HT-29 (cell line): ENCODE data around the gene GCK. TPM values are rescaled to one million over a fixed set of nuclear protein-coding genes. Genes with fewer than 3 reads are reported as not detected.

Experiments
- DNase-seq: peaks from one replicate; pipeline ENCODE4 v3.0.0-alpha.2; 2015; ENCODE audit warnings: low spot score
- total RNA-seq: library from RNA; depleted of rRNA; stranded (reverse); fragments of >200 nt; shearing (Covaris generic); gene quantifications from 2 replicates; pipeline ENCODE4 v1.2.3, GENCODE V29; 2014

The GCK gene
- total RNA-seq, 1 experiment from 2014 or later = not detected

DNA sequence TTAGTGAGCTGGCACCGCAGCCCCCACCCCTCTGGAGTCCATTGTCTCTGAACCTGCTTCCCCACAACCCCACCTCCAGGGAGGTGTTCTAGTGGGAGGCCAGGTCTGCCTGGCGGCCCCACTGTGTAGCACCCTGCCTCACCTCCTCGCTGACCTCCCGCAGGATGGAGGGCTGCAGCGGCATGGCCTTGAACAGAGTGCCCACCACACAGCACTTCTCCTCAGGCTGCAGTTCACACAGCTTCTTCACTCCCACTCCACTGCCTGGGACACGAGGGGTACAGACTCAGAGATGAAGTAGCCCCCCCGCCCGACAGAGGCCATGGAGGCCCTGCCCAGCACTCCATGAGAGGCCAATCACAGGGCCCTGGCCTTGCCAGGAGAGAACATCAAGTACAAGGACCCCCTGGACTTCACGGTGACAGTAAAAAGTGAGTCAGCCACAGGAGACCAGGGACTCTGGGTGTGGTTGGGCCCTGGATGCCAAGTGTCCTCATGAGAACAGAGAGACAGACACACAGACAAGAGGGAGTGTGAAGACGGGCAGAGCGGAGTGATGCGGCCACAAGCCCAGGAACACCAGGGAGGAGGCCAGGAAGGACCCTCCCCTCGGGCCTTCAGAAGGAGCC lies 71.3 kb downstream of the GCK start:
- no peak for DNase-seq

DNA sequence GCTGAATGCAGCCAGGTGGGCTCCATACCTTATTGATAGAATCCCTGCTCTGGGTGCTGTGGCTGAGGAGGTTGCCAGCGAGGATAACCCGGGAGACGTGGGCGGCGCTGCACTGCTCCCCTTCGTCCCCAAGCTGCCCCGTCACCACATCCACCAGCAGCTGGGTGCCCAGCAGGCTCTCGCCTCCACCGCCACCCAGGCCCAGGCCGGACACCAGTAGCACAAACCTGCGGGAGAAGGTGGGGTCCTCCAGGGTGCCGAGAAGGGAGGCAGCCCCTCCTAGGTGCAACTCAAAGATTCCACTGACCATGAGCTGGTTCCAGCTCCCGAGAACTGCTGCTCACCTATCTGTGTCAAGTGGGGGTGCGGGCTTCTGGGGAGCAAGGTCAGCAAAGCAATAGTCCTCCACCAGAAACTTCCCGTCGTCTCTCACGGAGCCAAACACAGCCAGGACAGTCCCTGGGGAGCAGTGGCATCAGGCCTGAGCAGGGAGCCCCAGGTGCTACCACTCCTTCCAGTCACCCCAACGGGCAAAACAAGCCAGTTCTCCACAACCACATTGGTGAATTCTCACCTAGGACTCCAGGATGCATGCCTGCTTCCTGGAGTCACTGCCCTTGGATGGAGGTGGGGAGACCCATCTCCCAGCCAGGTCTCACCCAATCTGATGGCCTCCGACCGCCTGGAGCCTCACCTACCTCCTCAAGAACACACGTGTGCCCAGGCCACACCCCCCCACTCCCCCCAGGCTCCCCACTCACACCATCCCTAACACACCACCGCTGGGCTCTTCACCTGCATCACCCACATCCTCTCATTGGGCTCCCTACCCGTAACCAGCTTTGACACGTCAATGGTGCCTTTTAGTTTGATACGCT lies 72.2 kb downstream of the GCK start:
- no peak for DNase-seq

DNA sequence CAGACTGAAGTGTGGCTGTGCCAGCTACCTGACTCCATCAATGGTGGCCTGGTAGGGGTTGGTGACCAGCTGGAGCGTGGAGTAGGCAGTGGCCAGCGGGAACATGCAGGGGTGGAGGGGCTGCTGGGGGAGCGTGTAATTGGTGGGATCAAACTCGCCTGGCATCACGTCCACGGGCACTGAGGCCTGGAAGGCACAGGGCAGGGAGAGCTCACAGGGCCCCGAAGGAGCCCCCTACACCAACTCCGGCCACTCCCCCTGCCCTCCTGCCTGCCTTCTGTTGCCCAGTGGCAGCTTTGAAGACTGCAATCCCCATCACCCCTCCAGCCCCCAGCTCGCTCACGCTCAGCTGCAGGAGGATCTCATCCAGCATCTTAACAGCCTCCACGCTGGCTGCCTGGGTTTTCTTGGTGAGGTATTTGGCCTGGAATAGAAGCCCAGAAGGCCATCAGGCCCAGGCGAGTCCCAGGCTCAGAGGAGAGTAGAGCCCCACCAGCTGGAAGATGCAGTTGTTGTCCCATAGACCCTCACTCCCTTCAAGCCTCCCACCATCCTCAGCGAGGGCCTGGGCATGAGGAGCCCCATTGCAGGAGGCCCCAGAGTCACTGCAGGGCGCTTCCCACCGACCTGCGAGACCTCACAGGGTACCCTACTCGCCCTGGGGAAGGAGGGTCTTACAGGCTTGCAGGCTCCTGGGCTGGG lies 73.0 kb downstream of the GCK start:
- no peak for DNase-seq

DNA sequence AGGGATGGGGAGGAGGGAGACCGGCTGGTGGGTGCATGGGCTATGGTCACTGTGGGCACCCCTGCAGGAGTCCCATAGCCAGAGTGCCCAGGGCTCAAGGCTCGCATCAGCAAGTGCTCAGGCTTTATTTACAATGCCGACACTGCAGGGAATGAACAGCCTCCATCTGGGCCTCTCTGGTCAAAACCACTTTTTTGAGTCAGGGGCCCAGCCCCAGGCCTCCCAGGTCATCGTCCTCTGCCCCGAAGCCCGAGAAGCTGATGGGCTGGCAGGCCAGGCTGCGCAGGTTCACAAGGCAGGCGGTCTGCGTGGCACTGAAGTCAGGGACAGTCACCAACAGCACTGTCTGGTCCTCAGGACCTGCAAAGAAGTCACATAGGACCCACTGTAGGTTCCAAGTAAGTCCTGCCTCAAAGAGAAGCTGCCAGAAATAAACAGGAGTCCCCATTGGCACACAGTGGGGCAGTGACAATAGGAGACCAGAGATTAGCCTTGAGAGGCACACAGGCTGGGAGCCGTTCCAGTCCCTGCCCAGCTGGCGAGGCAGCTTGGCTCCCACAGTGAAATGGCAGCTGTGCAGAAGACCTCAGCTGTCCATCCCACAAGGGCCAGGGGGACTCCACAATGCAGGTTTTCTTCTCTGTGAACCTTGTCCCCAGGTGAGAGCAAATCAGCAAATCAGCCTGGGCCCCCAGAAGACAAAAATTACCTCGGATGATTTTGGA lies 74.5 kb downstream of the GCK start:
- DNase-seq = no peak

DNA sequence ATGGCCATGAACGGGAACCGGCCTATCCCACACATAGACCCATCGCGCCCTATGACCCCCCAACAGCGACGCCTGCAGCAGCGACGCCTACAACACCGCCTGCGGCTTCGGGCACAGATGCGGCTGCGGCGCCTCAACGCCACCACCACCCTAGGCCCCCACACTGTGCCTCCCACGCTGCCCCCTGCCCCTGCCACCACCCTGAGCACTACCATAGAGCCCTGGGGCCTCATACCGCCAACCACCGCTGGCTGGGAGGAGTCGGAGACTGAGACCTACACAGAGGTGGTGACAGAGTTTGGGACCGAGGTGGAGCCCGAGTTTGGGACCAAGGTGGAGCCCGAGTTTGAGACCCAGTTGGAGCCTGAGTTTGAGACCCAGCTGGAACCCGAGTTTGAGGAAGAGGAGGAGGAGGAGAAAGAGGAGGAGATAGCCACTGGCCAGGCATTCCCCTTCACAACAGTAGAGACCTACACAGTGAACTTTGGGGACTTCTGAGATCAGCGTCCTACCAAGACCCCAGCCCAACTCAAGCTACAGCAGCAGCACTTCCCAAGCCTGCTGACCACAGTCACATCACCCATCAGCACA lies 75.4 kb downstream of the GCK start:
- no peak for DNase-seq

DNA sequence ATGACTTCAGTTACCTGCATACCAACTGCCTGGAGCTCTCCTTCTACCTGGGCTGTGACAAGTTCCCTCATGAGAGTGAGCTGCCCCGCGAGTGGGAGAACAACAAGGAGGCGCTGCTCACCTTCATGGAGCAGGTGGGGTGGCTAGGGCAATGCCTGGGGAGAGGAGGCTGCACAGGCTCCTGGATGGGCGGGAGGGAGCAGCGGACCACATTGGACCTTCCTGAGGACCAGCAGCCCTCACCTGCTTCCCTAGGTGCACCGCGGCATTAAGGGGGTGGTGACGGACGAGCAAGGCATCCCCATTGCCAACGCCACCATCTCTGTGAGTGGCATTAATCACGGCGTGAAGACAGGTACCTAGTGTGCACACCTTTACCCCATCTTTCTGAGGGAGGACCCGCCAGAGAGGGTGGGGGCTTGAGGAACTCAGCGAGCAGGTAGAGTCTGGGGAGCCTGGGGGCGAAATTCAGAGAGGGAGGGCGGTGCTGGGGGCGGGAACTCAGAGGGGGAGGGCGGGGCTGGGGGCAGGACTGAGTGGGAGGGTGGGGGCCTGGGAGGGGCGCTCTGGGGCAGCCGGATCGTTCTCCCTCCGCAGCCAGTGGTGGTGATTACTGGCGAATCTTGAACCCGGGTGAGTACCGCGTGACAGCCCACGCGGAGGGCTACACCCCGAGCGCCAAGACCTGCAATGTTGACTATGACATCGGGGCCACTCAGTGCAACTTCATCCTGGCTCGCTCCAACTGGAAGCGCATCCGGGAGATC lies 76.1 kb downstream of the GCK start:
- no peak for DNase-seq

DNA sequence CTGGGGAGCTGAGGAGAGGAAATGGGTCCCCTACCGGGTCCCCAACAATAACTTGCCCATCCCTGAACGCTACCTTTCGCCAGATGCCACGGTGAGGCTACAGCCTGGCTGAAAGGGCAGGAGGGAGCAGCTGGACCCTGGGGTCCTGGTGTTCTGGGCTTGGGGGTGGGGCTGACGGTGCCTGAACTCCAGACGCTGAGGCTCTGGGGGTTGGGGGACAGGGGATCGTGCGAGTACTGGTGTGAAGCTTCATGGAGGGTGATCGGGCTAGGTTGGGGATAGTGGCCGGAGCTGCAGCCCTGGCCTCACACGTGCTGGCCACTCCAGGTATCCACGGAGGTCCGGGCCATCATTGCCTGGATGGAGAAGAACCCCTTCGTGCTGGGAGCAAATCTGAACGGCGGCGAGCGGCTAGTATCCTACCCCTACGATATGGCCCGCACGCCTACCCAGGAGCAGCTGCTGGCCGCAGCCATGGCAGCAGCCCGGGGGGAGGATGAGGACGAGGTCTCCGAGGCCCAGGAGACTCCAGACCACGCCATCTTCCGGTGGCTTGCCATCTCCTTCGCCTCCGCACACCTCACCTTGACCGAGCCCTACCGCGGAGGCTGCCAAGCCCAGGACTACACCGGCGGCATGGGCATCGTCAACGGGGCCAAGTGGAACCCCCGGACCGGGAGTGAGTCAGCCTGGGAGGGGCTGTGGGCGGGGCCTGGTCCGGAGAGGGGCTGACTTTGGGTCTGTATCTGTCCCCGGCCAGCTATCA lies 76.8 kb downstream of the GCK start:
- DNase-seq = no peak

DNA sequence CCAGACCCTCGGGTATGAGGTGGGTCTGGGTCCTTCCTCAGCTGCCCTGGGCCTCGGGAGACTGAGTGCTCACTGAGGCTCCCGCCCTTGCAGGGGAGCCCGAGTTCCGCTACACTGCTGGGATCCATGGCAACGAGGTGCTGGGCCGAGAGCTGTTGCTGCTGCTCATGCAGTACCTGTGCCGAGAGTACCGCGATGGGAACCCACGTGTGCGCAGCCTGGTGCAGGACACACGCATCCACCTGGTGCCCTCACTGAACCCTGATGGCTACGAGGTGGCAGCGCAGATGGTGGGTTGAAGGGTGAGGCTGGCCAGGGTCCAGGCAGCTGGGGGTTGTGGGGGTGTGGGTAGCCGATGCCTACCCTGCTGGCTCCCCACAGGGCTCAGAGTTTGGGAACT lies 77.5 kb downstream of the GCK start:
- no peak for DNase-seq

DNA sequence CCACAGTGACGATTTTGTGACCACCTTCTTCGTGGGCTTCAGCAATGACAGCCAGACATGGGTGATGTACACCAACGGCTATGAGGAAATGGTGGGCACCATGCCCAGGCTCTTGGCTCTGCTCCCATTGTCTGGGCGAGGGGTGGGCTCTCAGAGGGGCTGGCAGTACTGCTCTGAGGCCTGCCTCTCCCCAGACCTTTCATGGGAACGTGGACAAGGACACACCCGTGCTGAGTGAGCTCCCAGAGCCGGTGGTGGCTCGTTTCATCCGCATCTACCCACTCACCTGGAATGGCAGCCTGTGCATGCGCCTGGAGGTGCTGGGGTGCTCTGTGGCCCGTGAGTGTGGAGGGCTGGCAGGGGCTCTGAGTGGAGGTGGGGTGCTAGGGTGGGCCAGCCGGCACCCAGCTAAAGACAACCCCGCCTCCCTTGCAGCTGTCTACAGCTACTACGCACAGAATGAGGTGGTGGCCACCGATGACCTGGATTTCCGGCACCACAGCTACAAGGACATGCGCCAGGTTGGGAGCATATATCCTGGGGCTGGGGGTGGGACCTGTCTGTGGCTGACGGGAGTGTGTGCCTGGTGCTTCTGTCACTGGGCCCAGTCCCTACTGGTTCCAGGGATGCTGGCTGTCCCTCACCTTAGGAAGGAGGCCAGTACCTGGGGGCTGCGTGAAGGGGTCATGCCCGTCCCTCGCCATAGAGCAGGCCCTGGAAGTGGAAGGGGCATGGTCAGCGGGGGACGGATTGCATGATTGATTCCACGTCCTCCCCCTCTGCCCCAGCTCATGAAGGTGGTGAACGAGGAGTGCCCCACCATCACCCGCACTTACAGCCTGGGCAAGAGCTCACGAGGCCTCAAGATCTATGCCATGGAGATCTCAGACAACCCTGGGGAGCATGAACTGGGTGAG lies 78.3 kb downstream of the GCK start:
- no peak for DNase-seq

DNA sequence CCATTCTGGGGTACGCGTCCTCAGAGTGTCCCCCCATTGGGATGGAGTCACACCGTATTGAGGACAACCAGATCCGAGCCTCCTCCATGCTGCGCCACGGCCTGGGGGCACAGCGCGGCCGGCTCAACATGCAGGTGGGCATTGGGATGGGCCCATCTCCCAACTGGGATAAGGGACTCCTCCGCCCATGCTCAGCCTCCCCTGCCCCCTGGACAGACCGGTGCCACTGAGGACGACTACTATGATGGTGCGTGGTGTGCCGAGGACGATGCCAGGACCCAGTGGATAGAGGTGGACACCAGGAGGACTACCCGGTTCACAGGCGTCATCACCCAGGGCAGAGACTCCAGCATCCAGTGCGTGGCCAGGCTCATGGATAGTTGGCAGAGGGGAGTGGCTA lies 79.2 kb downstream of the GCK start:
- DNase-seq = no peak

DNA sequence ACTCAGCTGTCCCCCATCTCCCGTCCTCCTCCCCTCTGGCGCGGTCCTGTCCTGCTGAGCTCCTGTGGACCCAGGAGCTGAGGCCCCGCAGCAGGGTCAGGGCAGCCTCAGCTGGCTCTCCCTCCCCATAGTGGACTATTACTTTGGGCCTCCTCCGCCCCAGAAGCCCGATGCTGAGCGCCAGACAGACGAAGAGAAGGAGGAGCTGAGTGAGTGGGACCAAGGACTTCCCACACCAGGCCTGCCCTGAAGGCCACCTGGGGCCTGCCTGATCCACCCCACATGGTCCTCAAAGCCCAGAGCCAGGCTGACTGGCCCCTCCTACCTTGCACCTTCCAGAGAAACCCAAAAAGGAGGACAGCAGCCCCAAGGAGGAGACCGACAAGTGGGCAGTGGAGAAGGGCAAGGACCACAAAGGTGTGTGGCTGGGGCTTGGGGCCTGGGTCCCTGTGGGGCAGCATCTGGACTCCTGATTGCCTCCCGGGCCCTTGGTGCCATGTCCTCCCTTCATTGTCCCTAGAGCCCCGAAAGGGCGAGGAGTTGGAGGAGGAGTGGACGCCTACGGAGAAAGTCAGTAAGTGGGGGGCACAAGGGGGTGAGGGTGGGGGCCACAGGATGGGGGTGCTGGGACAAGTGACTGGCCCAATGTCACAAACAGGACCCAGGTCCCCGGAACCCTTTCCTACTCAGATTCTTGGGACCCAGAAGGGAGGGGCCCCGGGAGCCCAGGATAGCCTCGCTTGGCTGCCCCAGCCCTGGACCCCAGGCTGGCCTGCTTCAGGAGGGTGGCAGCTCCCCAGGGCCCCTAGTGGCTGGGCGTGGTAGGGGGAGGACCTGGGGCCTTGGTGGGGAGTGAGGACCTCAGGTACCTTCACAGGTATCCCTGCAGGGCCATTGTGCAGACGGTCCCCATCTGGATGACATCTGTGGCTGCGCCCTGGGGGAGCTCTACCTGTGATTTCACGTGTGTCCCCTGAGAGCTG lies 80.2 kb downstream of the GCK start:
- DNase-seq = no peak

DNA sequence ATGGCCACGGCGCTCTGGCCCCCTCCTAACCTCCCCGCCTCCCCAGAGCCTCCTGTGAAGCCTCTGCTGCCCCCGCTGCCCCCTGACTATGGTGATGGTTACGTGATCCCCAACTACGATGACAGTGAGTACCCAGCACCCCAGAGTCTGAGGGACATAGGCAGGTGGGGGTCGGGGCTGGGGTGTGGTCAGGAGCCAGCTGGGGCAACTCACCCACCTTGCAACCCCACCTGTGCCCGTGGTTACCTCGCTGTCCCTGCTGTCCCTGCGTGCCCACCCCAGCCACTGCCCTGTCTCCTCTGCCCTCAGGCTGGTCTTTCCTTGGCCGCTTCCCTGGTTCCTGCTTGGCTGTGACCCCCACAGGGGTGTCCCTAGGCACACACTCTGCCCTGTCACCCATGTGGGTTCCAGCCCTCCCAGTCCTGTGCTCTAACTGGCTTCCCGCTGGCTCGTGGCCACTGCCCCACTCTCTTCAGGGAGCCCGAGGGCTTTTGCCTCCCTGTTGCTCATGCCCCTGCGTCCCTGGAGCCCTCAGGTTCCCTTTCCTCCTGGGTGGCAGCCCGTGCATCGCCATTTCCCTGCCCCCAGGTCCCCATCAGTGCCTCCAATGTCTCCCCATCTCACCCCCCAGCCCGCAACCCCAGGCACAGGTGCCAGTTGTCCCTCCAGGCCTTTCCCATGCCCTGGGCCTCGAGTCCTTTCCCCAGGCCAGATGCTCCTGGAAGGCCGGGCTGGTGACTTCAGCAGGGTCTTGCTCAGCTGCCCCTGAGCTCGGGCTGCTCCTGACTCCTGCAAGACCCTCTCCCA lies 81.1 kb downstream of the GCK start:
- no peak for DNase-seq

DNA sequence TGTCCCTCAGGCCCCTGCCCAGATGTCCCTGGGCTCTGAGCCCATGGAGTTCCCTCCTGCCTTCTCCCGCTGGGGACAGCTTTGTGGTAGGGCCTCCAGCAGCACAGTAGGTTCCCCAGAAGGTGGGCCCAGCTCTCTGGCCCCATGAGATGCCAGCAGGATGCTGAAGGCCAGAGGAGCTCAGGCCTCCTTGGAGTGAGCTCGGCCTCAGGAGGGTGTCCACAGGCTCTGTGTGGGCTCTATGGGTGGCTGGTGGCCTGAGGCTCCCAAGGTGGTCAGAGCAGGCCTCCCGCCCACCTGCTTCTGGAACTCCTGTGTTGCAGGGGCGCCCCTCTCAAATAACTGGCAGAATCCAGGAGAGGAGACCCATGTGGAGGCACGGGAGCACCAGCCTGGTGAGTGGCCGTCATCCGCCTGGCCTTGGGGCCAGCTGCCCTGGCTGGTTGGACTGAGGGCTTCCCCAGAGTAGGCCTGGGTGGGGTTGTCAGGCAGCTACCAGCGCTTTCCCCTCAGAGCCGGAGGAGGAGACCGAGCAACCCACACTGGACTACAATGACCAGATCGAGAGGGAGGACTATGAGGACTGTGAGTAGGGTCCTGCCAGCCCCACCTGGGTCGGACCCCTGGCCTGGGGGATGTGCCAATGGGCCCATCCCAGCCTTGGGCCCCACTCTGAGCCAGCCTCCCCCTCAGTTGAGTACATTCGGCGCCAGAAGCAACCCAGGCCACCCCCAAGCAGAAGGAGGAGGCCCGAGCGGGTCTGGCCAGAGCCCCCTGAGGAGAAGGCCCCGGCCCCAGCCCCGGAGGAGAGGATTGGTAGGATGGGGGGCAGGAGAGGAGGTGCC lies 81.9 kb downstream of the GCK start:
- DNase-seq = no peak

DNA sequence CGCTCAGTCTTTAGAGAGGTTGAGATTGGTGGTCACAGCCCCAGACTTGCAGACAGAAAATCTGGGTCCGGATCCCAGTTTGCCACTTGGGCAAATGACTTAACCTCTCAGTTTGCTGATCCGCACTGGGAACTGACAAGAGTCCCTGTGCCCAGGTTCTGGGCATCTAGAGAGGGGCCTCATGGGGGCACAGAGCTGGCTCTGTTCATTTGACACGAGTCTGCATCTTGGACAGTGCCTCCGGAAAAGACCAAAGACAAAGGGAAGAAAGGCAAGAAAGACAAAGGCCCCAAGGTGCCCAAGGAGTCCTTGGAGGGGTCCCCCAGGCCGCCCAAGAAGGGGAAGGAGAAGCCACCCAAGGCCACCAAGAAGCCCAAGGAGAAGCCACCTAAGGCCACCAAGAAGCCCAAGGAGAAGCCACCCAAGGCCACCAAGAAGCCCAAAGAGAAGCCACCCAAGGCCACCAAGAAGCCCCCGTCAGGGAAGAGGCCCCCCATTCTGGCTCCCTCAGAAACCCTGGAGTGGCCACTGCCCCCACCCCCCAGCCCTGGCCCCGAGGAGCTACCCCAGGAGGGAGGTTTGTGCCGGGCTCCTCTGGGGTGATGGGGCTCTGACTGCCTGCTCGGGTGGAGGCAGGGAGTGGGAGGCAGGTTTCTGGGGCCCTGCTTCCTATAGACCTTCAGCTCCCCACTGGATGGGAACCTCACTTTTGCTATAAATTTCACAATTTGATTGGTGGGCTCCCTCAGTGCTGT lies 82.8 kb downstream of the GCK start:
- DNase-seq = no peak

DNA sequence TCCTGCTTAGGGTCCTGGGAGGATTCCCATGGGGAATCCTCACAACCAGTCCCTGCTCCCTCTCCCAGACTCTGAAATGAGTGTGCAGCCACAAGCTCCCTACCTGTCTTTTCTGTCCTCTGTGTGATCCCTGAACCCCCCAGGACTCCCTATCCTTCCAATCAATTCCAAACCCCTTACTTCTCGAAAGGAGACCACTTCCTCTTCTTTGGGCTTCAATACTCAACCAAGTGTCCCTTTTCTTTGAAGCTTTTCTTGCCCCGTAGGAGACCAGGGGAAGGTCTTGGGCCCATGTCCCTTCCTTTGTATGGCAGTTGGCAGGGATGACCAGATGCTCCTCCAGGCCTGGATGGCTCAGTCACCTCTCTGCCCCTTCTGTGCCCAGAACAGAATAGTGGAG lies 83.4 kb downstream of the GCK start:
- no peak for DNase-seq
